ENCODE data around the gene SNAPC4. TPM values are rescaled to one million over a fixed set of nuclear protein-coding genes. Genes with fewer than 3 reads are reported as not detected.
A peak's percentile ranks its signal among the peaks of the same experiment; 100 is the strongest.

SNAPC4 gene
- total RNA-seq: 1 to 10 TPM; 5.8 to 7.6 TPM
- 10 to 100 TPM; 10.6 to 14.2 (median 12.0) TPM for polyA plus RNA-seq (ENCODE audit: insufficient read length in 6 of 6)
- long read RNA-seq, donor 1, partial matches to known transcripts: 7 of 7 reads
- long read RNA-seq, donor 1, other reads (novel, unspliced or antisense): 0 of 7 reads
- long read RNA-seq, donor 2: 0 reads
- long read RNA-seq, donor 3: 0 reads
- long read RNA-seq, donor 4: 0 reads
- long read RNA-seq, donor 5, partial matches to known transcripts: 5 of 5 reads
- long read RNA-seq, donor 5, other reads (novel, unspliced or antisense): 0 of 5 reads
- long read RNA-seq, donor 6: 0 reads
- long read RNA-seq, donor 7: 0 reads
- long read RNA-seq, donor 8: 0 reads
- long read RNA-seq, donor 9: 0 reads
- long read RNA-seq, donor 10, partial matches to known transcripts: 0 of 1 reads
- long read RNA-seq, donor 10, other reads (novel, unspliced or antisense): 0 of 1 reads
- long read RNA-seq, donor 11, partial matches to known transcripts: 6 of 6 reads
- long read RNA-seq, donor 11, other reads (novel, unspliced or antisense): 0 of 6 reads
- long read RNA-seq, donor 12: 0 reads

DNA sequence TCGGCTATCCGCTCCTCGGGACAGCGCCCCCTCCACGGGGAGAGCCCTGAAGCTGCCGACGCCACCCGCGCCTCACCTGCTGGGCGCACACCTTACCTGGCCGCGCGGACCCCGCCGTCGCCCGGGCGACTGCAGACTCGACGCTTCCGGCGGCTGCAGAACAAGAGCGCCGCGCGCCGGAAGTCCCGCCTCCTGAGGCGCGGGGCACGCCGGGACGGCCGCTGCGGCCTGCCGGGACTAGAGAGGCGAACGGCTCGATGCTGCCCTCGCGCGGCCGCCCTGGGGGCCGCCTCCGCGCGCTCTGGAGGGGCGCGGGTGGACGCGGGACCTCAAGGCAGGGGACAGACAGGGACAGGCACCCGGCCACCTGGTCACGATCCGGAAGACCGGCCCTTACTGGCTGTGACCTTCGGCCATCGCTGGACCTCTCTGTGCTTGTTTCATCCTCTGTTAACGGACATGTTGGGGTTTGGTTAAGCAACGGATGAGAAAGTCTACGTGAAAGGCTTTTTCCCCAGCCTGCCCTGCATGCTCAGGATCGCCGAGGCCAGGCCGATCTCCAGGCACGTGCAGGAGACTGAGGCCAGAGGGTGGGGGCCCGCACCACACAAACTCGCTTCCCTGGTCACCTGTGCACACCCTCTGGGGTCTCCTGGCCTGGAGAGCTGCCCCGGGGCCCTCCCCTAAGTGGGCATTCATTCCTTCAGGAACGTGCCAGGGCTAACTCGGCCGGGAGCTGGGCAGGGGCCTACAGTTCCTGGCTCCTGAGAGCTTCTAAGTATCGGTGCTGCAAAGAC is at the start of gene SNAPC4:
Gene SNAPC4, minus strand, starts transcription at position 133 of the 797 bp plus-strand sequence. CDS start 1,742 bp downstream, outside the sequence.
- intact Hi-C loops (cut with DNase I): no loop called here
- H3K27ac ChIP-seq: peak within 1 kb of the TSS in 1 of 2 donors; percentile 57
- ATAC-seq (peak; percentile 98), DNase-seq (peak; percentile 80 to 98 (median 90))
- peak within 1 kb of the TSS; percentile 98 for H3K4me3 ChIP-seq
- no peaks in the 10 kb centered on the region for H3K27me3 ChIP-seq
- H3K4me1 ChIP-seq: peaks cover 16 to 26% of the 10 kb centered on the region in 2 donors
- no peaks in the 10 kb centered on the region for H3K9me3 ChIP-seq
- peaks cover 0 to 59% of the 10 kb centered on the region in 2 donors for H3K36me3 ChIP-seq
- TF ChIP-seq CTCF (IDR thresholded peaks at IDR 0.05): peak; percentile 91 to 97

- peaks cover 0 to 97% of the 10 kb centered on the region in 2 donors for H3K36me3 ChIP-seq
- no peaks in the 10 kb centered on the region for H3K9me3 ChIP-seq
- H3K27me3 ChIP-seq: no peaks in the 10 kb centered on the region
- intact Hi-C loops (cut with DNase I): no loop called here
- H3K27ac ChIP-seq: no peak overlapping the region
- ATAC-seq (no peak), DNase-seq (no peak)
- H3K4me1 ChIP-seq: no peaks in the 10 kb centered on the region
- no peak overlapping the region for H3K4me3 ChIP-seq
- no peak for TF ChIP-seq CTCF (IDR thresholded peaks at IDR 0.05)
These were observed 48.7 kb upstream of the SNAPC4 start for GRCh38 chr9:136448655-136449054.

GRCh38 chr9:136447173-136447778 is 47.3 kb upstream of the SNAPC4 start:
- peaks cover 0 to 97% of the 10 kb centered on the region in 2 donors for H3K36me3 ChIP-seq
- intact Hi-C loops (cut with DNase I): no loop called here
- H3K27me3 ChIP-seq: no peaks in the 10 kb centered on the region
- DNase-seq: no peak
- no peak overlapping the region for H3K27ac ChIP-seq
- no peak for ATAC-seq
- H3K4me1 ChIP-seq: no peaks in the 10 kb centered on the region
- H3K4me3 ChIP-seq: no peak overlapping the region
- H3K9me3 ChIP-seq: no peaks in the 10 kb centered on the region
- TF ChIP-seq CTCF (IDR thresholded peaks at IDR 0.05): no peak

DNA sequence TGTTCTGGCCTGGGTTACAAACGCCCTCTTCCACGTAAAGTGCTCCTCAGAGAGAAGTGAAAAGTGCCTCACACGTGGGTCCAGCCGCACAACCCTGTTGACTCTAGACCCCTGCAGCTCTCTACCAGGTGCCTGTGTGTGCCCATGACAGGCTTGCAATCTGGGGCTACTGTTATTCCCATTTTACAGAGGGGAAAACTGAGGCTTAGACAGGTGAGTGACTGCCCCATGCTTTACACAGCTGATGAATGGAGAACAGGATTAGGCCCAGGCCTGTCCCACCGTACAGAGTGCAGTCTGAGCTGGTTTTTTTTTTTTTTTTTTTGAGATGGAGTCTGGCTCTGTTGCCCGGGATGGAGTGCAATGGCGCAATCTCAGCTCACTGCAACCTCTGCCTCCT is 45.8 kb upstream of the SNAPC4 start:
- H3K36me3 ChIP-seq: peaks cover 0 to 97% of the 10 kb centered on the region in 2 donors
- intact Hi-C loops (cut with DNase I): no loop called here
- no peak for ATAC-seq
- TF ChIP-seq CTCF (IDR thresholded peaks at IDR 0.05): no peak
- no peaks in the 10 kb centered on the region for H3K9me3 ChIP-seq
- no peaks in the 10 kb centered on the region for H3K27me3 ChIP-seq
- DNase-seq: no peak
- H3K27ac ChIP-seq: no peak overlapping the region
- H3K4me3 ChIP-seq: no peak overlapping the region
- no peaks in the 10 kb centered on the region for H3K4me1 ChIP-seq

All from left lung (tissue), 14 donors.